RWPE1 (cell line): Measurements from ENCODE around the gene HK1.

ENCODE experiments used
- CTCF ChIA-PET: fragments of 350-600 bp; sonication (Branson Sonifier 250); formaldehyde crosslinking; extraction: SDS; loops from one replicate; lab custom pipeline; 2021; lab: Yijun Ruan, JAX
- POLR2A ChIA-PET: fragments of 400-600 bp; formaldehyde crosslinking; extraction: SDS; loops from one replicate; lab custom pipeline; 2020; ENCODE audit warnings: antibody characterized with exemption; ENCODE audit not compliant: low non-redundant PET; lab: Yijun Ruan, JAX
- DNase-seq: peaks from one replicate; pipeline ENCODE4 v3.0.0; 2012; ENCODE audit warnings: low spot score
- H3K27ac ChIP-seq: fragments of 450-650 bp; 2 replicates; pipeline ENCODE4 v1.5.1; 2017
- TF ChIP-seq, protein P1 (sequence below): fragments of 450-650 bp; conservative IDR thresholded peaks from 2 replicates; pipeline ENCODE4 v1.5.1; 2017; ENCODE audit warnings: low read depth, mild to moderate bottlenecking

HK1 gene

DNA sequence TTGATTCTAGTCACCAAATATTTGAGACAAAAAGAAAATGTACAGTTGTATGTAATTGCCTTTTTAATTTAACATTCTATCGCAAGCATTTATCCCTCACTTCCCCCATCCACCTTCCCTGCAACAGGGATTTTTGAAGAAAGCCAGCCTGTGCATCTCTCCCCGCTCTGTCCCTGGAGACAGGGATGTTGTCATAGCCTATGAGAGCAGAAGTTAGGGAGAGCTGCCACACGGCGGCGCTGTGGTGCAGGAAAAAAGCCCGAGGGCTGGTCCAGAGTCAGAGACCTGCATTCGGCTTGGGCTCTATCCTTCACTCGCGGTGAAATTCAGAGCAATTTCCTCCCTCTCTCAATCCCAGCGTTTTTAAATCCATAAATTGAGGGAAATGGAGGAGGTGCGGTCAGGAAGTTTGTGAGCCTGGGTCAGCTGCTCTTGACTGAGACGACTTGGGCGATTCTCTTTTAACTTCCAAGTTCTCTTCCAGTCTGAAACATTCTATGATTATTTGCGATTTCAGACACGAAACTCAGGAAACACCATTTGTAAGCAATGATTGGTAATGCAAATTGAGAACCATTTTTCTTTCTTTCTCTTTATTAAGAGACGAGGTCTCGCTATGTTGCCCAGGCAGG, 40.7 kb upstream of the HK1 start:
- POLR2A ChIA-PET: no interaction called here
- TF ChIP-seq, protein P1, sequence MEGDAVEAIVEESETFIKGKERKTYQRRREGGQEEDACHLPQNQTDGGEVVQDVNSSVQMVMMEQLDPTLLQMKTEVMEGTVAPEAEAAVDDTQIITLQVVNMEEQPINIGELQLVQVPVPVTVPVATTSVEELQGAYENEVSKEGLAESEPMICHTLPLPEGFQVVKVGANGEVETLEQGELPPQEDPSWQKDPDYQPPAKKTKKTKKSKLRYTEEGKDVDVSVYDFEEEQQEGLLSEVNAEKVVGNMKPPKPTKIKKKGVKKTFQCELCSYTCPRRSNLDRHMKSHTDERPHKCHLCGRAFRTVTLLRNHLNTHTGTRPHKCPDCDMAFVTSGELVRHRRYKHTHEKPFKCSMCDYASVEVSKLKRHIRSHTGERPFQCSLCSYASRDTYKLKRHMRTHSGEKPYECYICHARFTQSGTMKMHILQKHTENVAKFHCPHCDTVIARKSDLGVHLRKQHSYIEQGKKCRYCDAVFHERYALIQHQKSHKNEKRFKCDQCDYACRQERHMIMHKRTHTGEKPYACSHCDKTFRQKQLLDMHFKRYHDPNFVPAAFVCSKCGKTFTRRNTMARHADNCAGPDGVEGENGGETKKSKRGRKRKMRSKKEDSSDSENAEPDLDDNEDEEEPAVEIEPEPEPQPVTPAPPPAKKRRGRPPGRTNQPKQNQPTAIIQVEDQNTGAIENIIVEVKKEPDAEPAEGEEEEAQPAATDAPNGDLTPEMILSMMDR: peak; percentile 93
- peak; percentile 87 for DNase-seq
- CTCF ChIA-PET: interaction anchor here (0.6 to 1.6 kb wide), 5 partner anchors 82 to 175 kb away, joined by 3 to 5 read pairs (median 4); no protein-coding TSS in a partner anchor
- no peak overlapping the region for H3K27ac ChIP-seq

DNA sequence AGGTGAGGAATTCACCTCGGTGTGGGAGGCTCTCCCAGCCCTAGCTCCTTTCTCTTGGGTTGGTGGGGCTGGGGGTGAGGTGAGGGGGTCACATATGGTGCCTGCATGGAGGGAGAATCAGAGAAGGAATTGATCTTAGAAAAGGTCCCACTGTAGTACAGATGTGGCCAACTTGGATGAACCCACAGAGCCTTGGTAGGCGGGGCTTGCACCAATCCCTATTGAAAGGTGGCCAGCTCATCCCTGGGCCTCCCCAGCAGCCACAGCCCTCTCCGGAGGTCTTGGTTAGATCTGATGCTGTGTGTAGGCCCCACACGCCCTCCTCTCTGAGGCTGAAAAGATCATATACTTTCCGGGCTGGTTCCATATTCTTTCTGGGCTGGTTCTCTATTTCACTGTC, 39.2 kb upstream of the HK1 start:
- TF ChIP-seq, protein P1: no peak
- POLR2A ChIA-PET: no interaction called here
- CTCF ChIA-PET: interaction anchor here (0.6 to 2.0 kb wide), 7 partner anchors 18 to 169 kb away, joined by 3 to 8 read pairs (median 4); no protein-coding TSS in a partner anchor
- DNase-seq: no peak
- H3K27ac ChIP-seq: peak overlapping the region; percentile 84

DNA sequence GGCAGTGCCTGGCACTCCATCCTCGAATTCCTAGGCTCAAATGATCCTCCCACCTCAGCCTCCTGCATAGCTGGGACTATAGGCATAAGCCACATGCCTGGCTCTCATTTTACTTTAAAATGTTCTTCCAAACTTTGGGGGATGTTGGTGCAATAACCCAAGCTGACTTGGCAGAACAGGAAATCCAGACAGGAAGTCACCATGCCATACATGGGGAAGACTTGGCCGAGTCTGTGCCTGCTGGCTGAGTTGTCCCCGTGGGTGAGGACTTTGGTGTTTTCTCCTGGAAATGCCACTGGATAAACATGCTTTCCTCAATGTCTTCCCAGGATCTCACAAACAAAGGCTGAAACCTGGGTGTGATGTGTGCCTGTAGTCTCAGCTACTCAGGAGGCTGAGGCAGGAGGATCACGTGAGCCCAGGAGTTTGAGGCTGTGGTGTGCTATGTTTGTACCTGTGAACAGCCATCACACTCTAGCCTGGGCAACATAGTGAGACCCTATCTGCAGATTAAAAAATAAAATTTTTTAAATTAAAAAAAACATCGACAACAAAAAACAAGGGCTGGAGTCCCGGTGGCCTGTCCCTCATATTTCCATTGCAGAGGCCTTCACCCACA, 38.4 kb upstream of the HK1 start:
- CTCF ChIA-PET: interaction anchor here (0.6 to 2.0 kb wide), 4 partner anchors 124 to 168 kb away, joined by 4 to 8 read pairs (median 6); no protein-coding TSS in a partner anchor
- TF ChIP-seq, protein P1: no peak
- no peak for DNase-seq
- POLR2A ChIA-PET: no interaction called here
- H3K27ac ChIP-seq: peak overlapping the region; percentile 84

DNA sequence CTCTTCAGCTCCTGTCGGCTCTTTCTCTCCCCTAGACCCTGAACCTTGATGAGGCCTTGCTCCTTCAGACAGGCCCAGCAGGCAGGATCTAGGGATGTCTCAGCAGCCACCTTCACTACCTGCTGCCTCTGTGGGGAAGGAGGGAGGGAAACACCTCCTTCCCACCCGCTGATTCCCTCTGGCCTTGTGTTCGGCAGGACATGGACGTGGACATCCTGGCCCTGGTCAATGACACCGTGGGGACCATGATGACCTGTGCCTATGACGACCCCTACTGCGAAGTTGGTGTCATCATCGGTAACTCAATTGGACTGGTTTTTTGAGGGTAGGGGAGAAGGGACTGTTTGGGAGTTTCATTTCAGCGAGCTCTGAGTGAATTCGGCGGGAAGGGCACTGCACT, 37.8 kb upstream of the HK1 start:
- H3K27ac ChIP-seq: peak overlapping the region; percentile 84
- ChIA-PET CTCF (interaction anchor here (1.1 to 2.0 kb wide), 2 partner anchors 152 to 168 kb away, joined by 6 to 8 read pairs; no protein-coding TSS in a partner anchor), POLR2A (no interaction called here)
- TF ChIP-seq, protein P1: no peak
- no peak for DNase-seq

DNA sequence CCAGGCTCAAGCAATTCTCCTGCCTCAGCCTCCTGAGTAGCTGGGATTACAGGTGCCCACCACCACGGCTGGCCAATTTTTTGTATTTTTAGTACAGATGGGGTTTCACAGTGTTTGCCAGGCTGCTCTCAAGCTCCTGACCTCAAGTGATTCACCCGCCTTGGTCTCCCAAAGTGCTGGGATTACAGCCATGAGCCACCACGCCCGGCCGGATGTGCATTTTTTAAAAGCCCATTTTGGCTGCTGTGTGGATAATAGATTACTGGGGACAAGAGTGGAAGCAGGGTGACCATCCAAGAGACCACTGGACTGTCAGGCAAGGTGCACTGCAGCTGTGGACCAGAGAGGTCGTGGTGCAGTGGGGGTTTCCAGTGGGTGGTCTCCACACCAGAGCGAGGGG, 36.7 kb upstream of the HK1 start:
- no peak for DNase-seq
- ChIA-PET POLR2A (no interaction called here), CTCF (interaction anchor here (0.6 to 1.8 kb wide), 4 partner anchors 37 to 166 kb away, joined by 3 to 10 read pairs (median 3); partner anchors contain the start of gene HK1)
- H3K27ac ChIP-seq: peak overlapping the region; percentile 84
- TF ChIP-seq, protein P1: no peak

DNA sequence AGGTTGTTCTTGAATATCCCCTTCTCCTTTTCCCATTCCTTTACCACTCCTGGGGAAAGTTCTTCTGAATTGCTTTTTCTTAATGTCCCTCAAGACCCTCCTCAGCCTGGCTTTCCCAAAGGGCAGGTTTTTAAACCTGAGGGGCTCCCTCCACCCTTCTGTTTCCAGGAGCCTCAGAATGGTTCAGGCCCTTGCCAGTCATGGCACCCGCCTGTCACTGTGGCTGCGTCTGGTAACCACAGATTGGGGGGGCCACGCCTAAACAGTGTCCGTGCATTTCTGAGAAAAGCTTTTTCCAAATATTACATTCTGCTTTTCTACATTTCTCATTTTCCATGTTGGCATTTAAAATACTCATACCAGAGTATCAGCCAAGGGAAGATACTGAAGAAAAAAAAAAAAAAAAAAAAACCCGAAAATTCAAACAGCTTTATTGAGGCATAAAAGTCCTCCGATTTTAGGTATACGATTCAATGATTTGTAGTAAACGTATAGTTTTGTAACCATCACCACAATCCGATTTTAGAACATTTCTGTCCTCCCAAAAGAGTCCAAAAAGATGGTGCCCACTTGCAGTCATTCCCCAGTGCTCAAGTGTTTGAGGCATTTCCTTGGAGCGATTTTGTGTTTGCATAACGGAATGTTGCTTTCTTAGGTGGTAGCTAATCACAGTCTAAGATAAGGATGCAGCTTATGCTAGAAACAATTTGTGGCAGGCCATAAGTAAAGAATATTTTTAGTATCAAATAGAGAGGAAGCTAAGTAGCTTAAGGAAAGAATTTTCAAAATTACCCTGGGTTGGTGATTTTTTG, 36.0 kb upstream of the HK1 start:
- CTCF ChIA-PET: interaction anchor here (0.6 to 1.8 kb wide), 6 partner anchors 36 to 165 kb away, joined by 3 to 10 read pairs (median 3); partner anchors contain the start of gene HK1

More for the DNA sequence above, 36.0 kb upstream of the HK1 start:
- peak overlapping the region; percentile 84 for H3K27ac ChIP-seq
- TF ChIP-seq, protein P1: no peak
- no peak for DNase-seq
- POLR2A ChIA-PET: no interaction called here
